HG03045 (cell line): ENCODE results near the gene ZC3HAV1.
"Not testable (repeated sequence)": the region's sequence is repeated elsewhere in the genome, so short reads cannot be mapped to it uniquely, and the experiment has no call there.

ENCODE experiments used
- ATAC-seq: cut with Tn5 transposase; IDR thresholded peaks from one replicate; pipeline ENCODE4 v1.9.1; 2021; ENCODE audit warnings: mild to moderate bottlenecking, moderate library complexity; ENCODE audit not compliant: unreplicated experiment

The ZC3HAV1 gene

GRCh38 chr7:139109188-139109982 is at the start of gene ZC3HAV1:
TSS of gene ZC3HAV1 (minus strand) at chr7:139109720. CDS start at chr7:139109331, 389 bp downstream.
- peak; percentile 73 for ATAC-seq

- ATAC-seq = no peak
These were observed 44.3 kb upstream of the ZC3HAV1 start for GRCh38 chr7:139153832-139154231.

- ATAC-seq = no peak
These were observed 42.6 kb upstream of the ZC3HAV1 start for GRCh38 chr7:139152149-139152548.

- no peak for ATAC-seq
These were observed 29.6 kb upstream of the ZC3HAV1 start for GRCh38 chr7:139139150-139139549.

- peak; percentile 98 for ATAC-seq
These were observed 24.0 kb upstream of the ZC3HAV1 start for GRCh38 chr7:139133335-139134139.

GRCh38 chr7:139132887-139133286 is 23.4 kb upstream of the ZC3HAV1 start:
- ATAC-seq = no peak

- no peak for ATAC-seq
These were observed 22.1 kb upstream of the ZC3HAV1 start for GRCh38 chr7:139131601-139132041.

GRCh38 chr7:139129814-139130213 is 20.3 kb upstream of the ZC3HAV1 start:
- not testable (repeated sequence) for ATAC-seq

- ATAC-seq = no peak
These were observed 18.1 kb upstream of the ZC3HAV1 start for GRCh38 chr7:139127648-139128047.

GRCh38 chr7:139125657-139126056 is 16.1 kb upstream of the ZC3HAV1 start:
- no peak for ATAC-seq

- not testable (repeated sequence) for ATAC-seq
These were observed 15.5 kb upstream of the ZC3HAV1 start for GRCh38 chr7:139124995-139125394.

GRCh38 chr7:139124084-139124914 is 14.8 kb upstream of the ZC3HAV1 start:
- peak; percentile 75 for ATAC-seq

- ATAC-seq = no peak
These were observed 9.9 kb upstream of the ZC3HAV1 start for GRCh38 chr7:139119486-139119849.

- peak; percentile 69 for ATAC-seq
These were observed 9.4 kb upstream of the ZC3HAV1 start for GRCh38 chr7:139118805-139119485.

- ATAC-seq = peak; percentile 73
These were observed 8.8 kb upstream of the ZC3HAV1 start for GRCh38 chr7:139118234-139118804.

GRCh38 chr7:139117599-139118233 is 8.2 kb upstream of the ZC3HAV1 start:
- no peak for ATAC-seq

GRCh38 chr7:139116999-139117398 is 7.5 kb upstream of the ZC3HAV1 start:
- no peak for ATAC-seq

- no peak for ATAC-seq
These were observed 5.6 kb upstream of the ZC3HAV1 start for GRCh38 chr7:139115104-139115503.

GRCh38 chr7:139114585-139114984 is 5.1 kb upstream of the ZC3HAV1 start:
- no peak for ATAC-seq

- no peak for ATAC-seq
These were observed 4.5 kb upstream of the ZC3HAV1 start for GRCh38 chr7:139114018-139114417.
